T-helper 17 cell (primary cell): ENCODE measurements around the gene FAM156B. TPM values are rescaled to one million over a fixed set of nuclear protein-coding genes. Genes with fewer than 3 reads are reported as not detected.
A peak's percentile ranks its signal among the peaks of the same experiment; 100 is the strongest.
"Not testable (repeated sequence)": the region's sequence is repeated elsewhere in the genome, so short reads cannot be mapped to it uniquely, and the experiment has no call there.

Source experiments
- ATAC-seq: fragments of 150-1000 bp; cut with Tn5 transposase; 2 replicates; pipeline ENCODE4 v1.10.0; 2021; ENCODE audit warnings: mild to moderate bottlenecking, moderate library complexity
- DNase-seq, 3 donors: peaks; one replicate each; pipeline versions ENCODE4 v3.0.0 to v3.0.0-alpha.2; 2020 to 2021
- H3K9me3 ChIP-seq: one replicate; pipeline ENCODE4 v1.7.0; 2013; ENCODE audit warnings: low read length, mild to moderate bottlenecking; ENCODE audit not compliant: control insufficient read depth, poor library complexity, severe bottlenecking
- H3K27ac Mint-ChIP-seq: one replicate; pipeline ENCODE4 v1.8.0; 2022; ENCODE audit warnings: mild to moderate bottlenecking, moderate library complexity, mixed read lengths
- H3K27me3 Mint-ChIP-seq: one replicate; pipeline ENCODE4 v1.8.0; 2022; ENCODE audit warnings: mixed read lengths
- H3K36me3 Mint-ChIP-seq: one replicate; pipeline ENCODE4 v1.8.0; 2022; ENCODE audit warnings: low read depth, mixed read lengths
- H3K4me1 Mint-ChIP-seq: one replicate; pipeline ENCODE4 v1.8.0; 2022; ENCODE audit warnings: mild to moderate bottlenecking, mixed read lengths
- H3K4me3 Mint-ChIP-seq: one replicate; pipeline ENCODE4 v1.8.0; 2022; ENCODE audit warnings: mild to moderate bottlenecking, moderate library complexity, mixed read lengths
- total RNA-seq, 4 donors: library from RNA in 2 of 4; stranded (reverse) in 2 of 4; gene quantifications; one replicate each; pipeline ENCODE4 v1.2.3 and lab custom pipeline; 2022 to 2026

Gene FAM156B
- total RNA-seq = 10 to 100 TPM in 1 of 2 donors, 1 to 10 TPM in 1; 6.0 to 10.5 TPM
- total RNA-seq (lab: John Stamatoyannopoulos, UW) = 0 reads per million in 2 donors

- not testable (repeated sequence) for H3K27me3 Mint-ChIP-seq
Measured at GRCh38 chrX:52896855-52897709, at the start of gene FAM156B. FAM156B (plus strand) TSS chrX:52897330; CDS start chrX:52907226, 9,896 bp downstream.

GRCh38 chrX:52852110-52852860, 44.8 kb upstream of the FAM156B start:
- peaks cover 3% of the 10 kb centered on the region for H3K36me3 Mint-ChIP-seq
- no peak overlapping the region for H3K4me3 Mint-ChIP-seq
- peaks cover 20% of the 10 kb centered on the region for H3K27me3 Mint-ChIP-seq
- ATAC-seq = no peak
- H3K9me3 ChIP-seq = no peaks in the 10 kb centered on the region
- no peaks in the 10 kb centered on the region for H3K4me1 Mint-ChIP-seq
- DNase-seq = no peak
- H3K27ac Mint-ChIP-seq = no peak overlapping the region

More at GRCh38 chrX:52896855-52897709, at the start of gene FAM156B:
- not testable (repeated sequence) for H3K9me3 ChIP-seq, H3K4me1 Mint-ChIP-seq, H3K4me3 Mint-ChIP-seq, H3K36me3 Mint-ChIP-seq, H3K27ac Mint-ChIP-seq, DNase-seq
- ATAC-seq = peak; percentile 89

- not testable (repeated sequence) for H3K4me1 Mint-ChIP-seq, H3K36me3 Mint-ChIP-seq, H3K9me3 ChIP-seq, DNase-seq, H3K4me3 Mint-ChIP-seq, H3K27ac Mint-ChIP-seq, ATAC-seq
- peaks cover 12% of the 10 kb centered on the region for H3K27me3 Mint-ChIP-seq
Measured at GRCh38 chrX:52856991-52857525, 40.1 kb upstream of the FAM156B start.

- no peaks in the 10 kb centered on the region for H3K36me3 Mint-ChIP-seq
- H3K4me1 Mint-ChIP-seq = peaks cover 2% of the 10 kb centered on the region
- H3K4me3 Mint-ChIP-seq = no peak overlapping the region
- H3K9me3 ChIP-seq = no peaks in the 10 kb centered on the region
- no peak for ATAC-seq
- no peak overlapping the region for H3K27ac Mint-ChIP-seq
- H3K27me3 Mint-ChIP-seq = peaks cover 5% of the 10 kb centered on the region
- no peak for DNase-seq
Measured at GRCh38 chrX:52865343-52865998, 31.7 kb upstream of the FAM156B start.

GRCh38 chrX:52867610-52868348, 29.4 kb upstream of the FAM156B start, which contains the start of gene XAGE3:
XAGE3 (minus strand) TSS chrX:52868083; CDS start chrX:52867133, 950 bp downstream.
- H3K36me3 Mint-ChIP-seq = no peaks in the 10 kb centered on the region
- ATAC-seq (no peak), DNase-seq (no peak)
- H3K27me3 Mint-ChIP-seq = peaks cover 5% of the 10 kb centered on the region
- H3K9me3 ChIP-seq = no peaks in the 10 kb centered on the region
- H3K4me1 Mint-ChIP-seq = peaks cover 2% of the 10 kb centered on the region
- H3K4me3 Mint-ChIP-seq = no peak within 1 kb of the TSS
- H3K27ac Mint-ChIP-seq = no peak within 1 kb of the TSS

- Mint-ChIP-seq H3K4me1 (peaks cover 2% of the 10 kb centered on the region), H3K36me3 (no peaks in the 10 kb centered on the region)
Measured at GRCh38 chrX:52870046-52870445, 27.1 kb upstream of the FAM156B start.

GRCh38 chrX:52873825-52874224, 23.3 kb upstream of the FAM156B start:
- not testable (repeated sequence) for H3K27me3 Mint-ChIP-seq, H3K36me3 Mint-ChIP-seq, H3K27ac Mint-ChIP-seq, ATAC-seq, H3K4me1 Mint-ChIP-seq, H3K4me3 Mint-ChIP-seq, DNase-seq, H3K9me3 ChIP-seq

More at GRCh38 chrX:52870046-52870445, 27.1 kb upstream of the FAM156B start:
- H3K27me3 Mint-ChIP-seq = peaks cover 5% of the 10 kb centered on the region
- H3K4me3 Mint-ChIP-seq = no peak overlapping the region
- ATAC-seq = no peak
- H3K27ac Mint-ChIP-seq = no peak overlapping the region
- no peak for DNase-seq
- H3K9me3 ChIP-seq = no peaks in the 10 kb centered on the region

- H3K4me3 Mint-ChIP-seq = no peak overlapping the region
- H3K9me3 ChIP-seq = no peaks in the 10 kb centered on the region
- H3K27ac Mint-ChIP-seq = no peak overlapping the region
- no peaks in the 10 kb centered on the region for H3K36me3 Mint-ChIP-seq
- H3K4me1 Mint-ChIP-seq = no peaks in the 10 kb centered on the region
- DNase-seq (no peak), ATAC-seq (no peak)
- H3K27me3 Mint-ChIP-seq = peaks cover 5% of the 10 kb centered on the region
Measured at GRCh38 chrX:52874661-52875060, 22.5 kb upstream of the FAM156B start.

- not testable (repeated sequence) for H3K27me3 Mint-ChIP-seq, H3K4me3 Mint-ChIP-seq, H3K36me3 Mint-ChIP-seq, ATAC-seq, H3K4me1 Mint-ChIP-seq, H3K9me3 ChIP-seq, DNase-seq, H3K27ac Mint-ChIP-seq
Measured at GRCh38 chrX:52875436-52875835, 21.7 kb upstream of the FAM156B start.

- not testable (repeated sequence) for H3K36me3 Mint-ChIP-seq, DNase-seq, H3K9me3 ChIP-seq, ATAC-seq, H3K4me3 Mint-ChIP-seq, H3K27me3 Mint-ChIP-seq, H3K4me1 Mint-ChIP-seq, H3K27ac Mint-ChIP-seq
Measured at GRCh38 chrX:52876386-52876785, 20.7 kb upstream of the FAM156B start.

GRCh38 chrX:52887459-52887858, 9.7 kb upstream of the FAM156B start:
- H3K9me3 ChIP-seq, ATAC-seq, H3K4me1 Mint-ChIP-seq, H3K36me3 Mint-ChIP-seq, H3K4me3 Mint-ChIP-seq, H3K27me3 Mint-ChIP-seq, DNase-seq, H3K27ac Mint-ChIP-seq: not testable (repeated sequence)

- H3K36me3 Mint-ChIP-seq, H3K27me3 Mint-ChIP-seq, DNase-seq, H3K9me3 ChIP-seq, H3K4me3 Mint-ChIP-seq, ATAC-seq, H3K27ac Mint-ChIP-seq, H3K4me1 Mint-ChIP-seq: not testable (repeated sequence)
Measured at GRCh38 chrX:52888090-52888489, 9.0 kb upstream of the FAM156B start.
